Effector memory CD8-positive, alpha-beta T cell (primary cell): Measurements from ENCODE around the gene EVA1C.
"Not testable (repeated sequence)": the region's sequence is repeated elsewhere in the genome, so short reads cannot be mapped to it uniquely, and the experiment has no call there.

Experiments
- ATAC-seq: fragments of 150-1000 bp; cut with Tn5 transposase; replicated peaks from 2 replicates; pipeline ENCODE4 v1.10.0; 2021; ENCODE audit warnings: mild to moderate bottlenecking, moderate library complexity
- DNase-seq, 3 experiments: peaks; one replicate each; pipeline ENCODE4 v3.0.0; 2021
- H3K27ac Mint-ChIP-seq, 2 donors: one replicate each; pipeline ENCODE4 v1.8.0; 2022; ENCODE audit warnings: mild to moderate bottlenecking in 2 of 2, mixed read lengths in 2 of 2, moderate library complexity in 2 of 2
- H3K27me3 Mint-ChIP-seq, 2 donors: one replicate each; pipeline ENCODE4 v1.8.0; 2022; ENCODE audit warnings: mixed read lengths in 2 of 2
- H3K36me3 Mint-ChIP-seq: one replicate; pipeline ENCODE4 v1.8.0; 2022; ENCODE audit warnings: mild to moderate bottlenecking, moderate library complexity, mixed read lengths; ENCODE audit not compliant: insufficient read depth
- H3K4me1 Mint-ChIP-seq, 2 donors: one replicate each; pipeline ENCODE4 v1.8.0; 2022; ENCODE audit warnings: low read depth in 2 of 2, mixed read lengths in 2 of 2
- H3K4me3 Mint-ChIP-seq, 2 donors: one replicate each; pipeline ENCODE4 v1.8.0; 2022; ENCODE audit warnings: mild to moderate bottlenecking in 2 of 2, mixed read lengths in 2 of 2, moderate library complexity in 2 of 2
- H3K9me3 Mint-ChIP-seq, 2 donors: one replicate each; pipeline ENCODE4 v1.8.0; 2022; ENCODE audit warnings: mixed read lengths in 2 of 2

EVA1C gene

DNA sequence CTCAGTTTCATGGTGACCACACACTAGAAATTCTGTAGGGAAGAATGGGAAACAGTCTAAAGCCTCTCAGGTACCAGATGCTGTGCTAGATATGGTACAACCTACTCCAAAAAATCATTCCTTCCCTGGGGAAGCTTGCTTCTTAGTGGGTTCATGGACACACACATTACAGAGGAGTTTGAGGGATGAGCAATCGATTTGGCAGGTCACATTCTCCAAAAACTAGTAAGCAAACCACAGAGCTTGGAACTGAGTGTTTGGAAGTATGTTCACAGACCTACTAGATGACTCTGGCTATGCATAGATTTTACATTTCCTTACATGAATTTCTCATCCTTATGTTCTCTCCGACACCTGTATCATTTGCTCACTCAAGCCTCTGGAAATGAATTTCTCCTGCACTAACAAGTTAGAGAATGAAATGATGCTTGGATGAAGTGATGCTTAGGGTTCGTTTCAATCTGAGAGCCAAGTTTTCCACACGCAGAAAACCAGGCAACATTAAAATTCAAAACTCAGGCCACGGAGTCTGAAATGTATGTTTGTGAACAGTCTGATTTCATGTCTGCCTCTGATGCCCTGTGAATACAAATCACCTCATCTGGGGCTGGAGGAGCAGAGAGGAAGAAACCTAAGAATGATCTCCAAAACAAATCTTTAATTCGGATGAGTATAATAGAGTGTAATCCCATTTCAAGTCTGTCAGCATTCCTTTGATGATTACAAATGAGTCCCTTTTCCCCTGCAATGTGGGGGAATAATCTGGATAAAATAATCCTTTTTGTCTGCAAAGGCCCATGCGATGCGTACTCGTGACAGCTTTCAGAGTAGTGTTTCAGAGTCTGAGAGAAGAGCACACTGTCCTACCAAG is 11.0 kb downstream of the EVA1C start:
- DNase-seq, result no peak
- no peak overlapping the region for H3K4me3 Mint-ChIP-seq
- H3K27ac Mint-ChIP-seq, result no peak overlapping the region
- H3K4me1 Mint-ChIP-seq, result peaks cover 3 to 8% of the 10 kb centered on the region in 2 donors
- H3K36me3 Mint-ChIP-seq, result peaks cover 9% of the 10 kb centered on the region
- no peaks in the 10 kb centered on the region for H3K9me3 Mint-ChIP-seq
- H3K27me3 Mint-ChIP-seq, result no peaks in the 10 kb centered on the region
- ATAC-seq, result no peak

- Mint-ChIP-seq H3K4me1 (peaks cover 3 to 8% of the 10 kb centered on the region in 2 donors), H3K36me3 (peaks cover 9% of the 10 kb centered on the region), H3K9me3 (no peaks in the 10 kb centered on the region), H3K27me3 (no peaks in the 10 kb centered on the region), H3K27ac (peak overlapping the region in 1 of 2 donors; percentile 75), H3K4me3 (no peak overlapping the region)
- no peak for DNase-seq
- no peak for ATAC-seq
These were observed 11.7 kb downstream of the EVA1C start for GRCh38 chr21:32424191-32424535.

DNA sequence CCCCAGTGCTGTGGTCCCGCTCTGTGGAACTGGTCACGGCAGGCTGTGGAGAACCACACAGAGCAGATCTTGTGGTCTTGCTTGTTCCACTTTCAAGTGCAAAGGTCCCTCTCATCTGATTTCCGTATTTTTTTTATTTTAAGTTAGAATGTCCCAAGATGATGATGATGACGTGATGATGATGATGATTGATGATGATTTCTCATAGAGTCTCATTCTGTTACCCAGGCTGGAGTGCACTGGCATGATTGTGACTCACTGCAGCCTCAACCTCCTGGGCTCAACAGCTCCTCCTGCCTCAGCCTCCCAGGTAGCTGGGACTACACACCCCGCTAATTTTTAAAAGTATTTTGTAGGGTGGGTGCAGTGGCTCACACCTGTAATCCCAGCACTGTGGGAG is 12.2 kb downstream of the EVA1C start:
- no peaks in the 10 kb centered on the region for H3K9me3 Mint-ChIP-seq
- H3K27me3 Mint-ChIP-seq, result no peaks in the 10 kb centered on the region
- no peak overlapping the region for H3K4me3 Mint-ChIP-seq
- H3K36me3 Mint-ChIP-seq, result peaks cover 10% of the 10 kb centered on the region
- H3K4me1 Mint-ChIP-seq, result peaks cover 3 to 8% of the 10 kb centered on the region in 2 donors
- no peak for ATAC-seq
- DNase-seq, result no peak
- peak overlapping the region in 1 of 2 donors; percentile 75 for H3K27ac Mint-ChIP-seq

GRCh38 chr21:32425628-32426027 is 13.1 kb downstream of the EVA1C start:
- Mint-ChIP-seq H3K27ac (no peak overlapping the region), H3K27me3 (no peaks in the 10 kb centered on the region), H3K9me3 (peaks cover 0 to 2% of the 10 kb centered on the region in 2 donors), H3K4me3 (no peak overlapping the region), H3K36me3 (peaks cover 12% of the 10 kb centered on the region), H3K4me1 (peaks cover 5 to 10% of the 10 kb centered on the region in 2 donors)
- DNase-seq (no peak), ATAC-seq (no peak)

DNA sequence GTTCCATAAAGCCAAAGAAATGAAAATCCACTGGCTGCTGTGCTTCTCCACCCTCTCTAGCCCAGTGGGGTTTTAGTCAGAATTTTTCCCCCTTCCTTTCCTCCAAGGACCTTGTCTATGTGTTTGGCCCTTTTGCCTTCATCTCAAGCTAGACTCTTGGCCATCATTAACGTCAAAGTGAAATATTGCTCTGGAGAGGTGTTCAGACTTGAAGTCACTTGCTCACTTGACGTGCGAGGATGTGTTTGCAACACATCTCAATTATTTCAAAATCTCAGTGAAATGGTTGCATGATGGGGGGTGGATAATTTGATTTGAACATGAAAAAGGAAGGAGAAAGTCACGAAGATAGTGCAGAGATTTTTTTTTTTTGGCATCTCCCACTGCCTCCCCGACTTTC is 13.6 kb downstream of the EVA1C start:
- DNase-seq (no peak), ATAC-seq (no peak)
- Mint-ChIP-seq H3K4me1 (peaks cover 5 to 10% of the 10 kb centered on the region in 2 donors), H3K27ac (no peak overlapping the region), H3K27me3 (no peaks in the 10 kb centered on the region), H3K4me3 (no peak overlapping the region), H3K9me3 (peaks cover 0 to 2% of the 10 kb centered on the region in 2 donors), H3K36me3 (peaks cover 12% of the 10 kb centered on the region)

GRCh38 chr21:32426592-32427051 is 14.1 kb downstream of the EVA1C start:
- DNase-seq (no peak), ATAC-seq (no peak)
- no peaks in the 10 kb centered on the region for H3K27me3 Mint-ChIP-seq
- H3K27ac Mint-ChIP-seq, result no peak overlapping the region
- H3K4me1 Mint-ChIP-seq, result peaks cover 6 to 10% of the 10 kb centered on the region in 2 donors
- peaks cover 12% of the 10 kb centered on the region for H3K36me3 Mint-ChIP-seq
- peaks cover 0 to 2% of the 10 kb centered on the region in 2 donors for H3K9me3 Mint-ChIP-seq
- H3K4me3 Mint-ChIP-seq, result no peak overlapping the region

DNA sequence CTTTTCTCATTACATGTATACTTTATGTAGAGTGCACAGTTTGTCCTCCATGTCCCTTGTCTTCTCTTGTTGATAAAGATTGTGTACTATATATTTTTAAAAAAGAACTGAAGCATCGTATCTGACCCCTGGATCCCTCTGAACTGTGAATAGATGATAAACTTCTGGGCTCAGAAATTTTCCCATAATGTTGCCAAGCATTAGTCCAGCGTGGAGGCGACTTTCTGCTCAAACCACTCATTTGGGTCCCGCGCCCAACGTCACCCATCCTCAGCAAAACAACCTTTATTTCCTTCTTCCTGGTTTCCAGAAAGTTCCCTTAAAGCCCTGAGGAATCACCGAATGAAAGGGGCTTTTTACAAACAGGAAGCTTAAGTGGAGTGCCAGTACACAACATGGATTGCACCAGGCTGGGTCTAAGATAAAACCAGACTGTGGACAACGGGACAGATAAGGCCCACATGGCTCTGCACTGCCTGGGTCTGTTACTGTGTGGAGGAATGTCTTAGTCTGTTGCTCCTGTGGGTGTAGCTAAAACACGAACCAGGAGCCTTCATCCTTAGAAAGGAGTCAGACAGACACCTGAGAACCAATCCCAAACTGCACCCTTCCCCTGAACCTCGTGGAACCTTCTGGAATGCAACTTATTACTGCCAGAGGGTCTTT is 15.6 kb downstream of the EVA1C start:
- DNase-seq (no peak), ATAC-seq (no peak)
- H3K27ac Mint-ChIP-seq, result peak overlapping the region in 1 of 2 donors; percentile 54
- H3K27me3 Mint-ChIP-seq, result no peaks in the 10 kb centered on the region
- peaks cover 7 to 9% of the 10 kb centered on the region in 2 donors for H3K4me1 Mint-ChIP-seq
- no peak overlapping the region for H3K4me3 Mint-ChIP-seq
- peaks cover 12% of the 10 kb centered on the region for H3K36me3 Mint-ChIP-seq
- H3K9me3 Mint-ChIP-seq, result peaks cover 0 to 2% of the 10 kb centered on the region in 2 donors

DNA sequence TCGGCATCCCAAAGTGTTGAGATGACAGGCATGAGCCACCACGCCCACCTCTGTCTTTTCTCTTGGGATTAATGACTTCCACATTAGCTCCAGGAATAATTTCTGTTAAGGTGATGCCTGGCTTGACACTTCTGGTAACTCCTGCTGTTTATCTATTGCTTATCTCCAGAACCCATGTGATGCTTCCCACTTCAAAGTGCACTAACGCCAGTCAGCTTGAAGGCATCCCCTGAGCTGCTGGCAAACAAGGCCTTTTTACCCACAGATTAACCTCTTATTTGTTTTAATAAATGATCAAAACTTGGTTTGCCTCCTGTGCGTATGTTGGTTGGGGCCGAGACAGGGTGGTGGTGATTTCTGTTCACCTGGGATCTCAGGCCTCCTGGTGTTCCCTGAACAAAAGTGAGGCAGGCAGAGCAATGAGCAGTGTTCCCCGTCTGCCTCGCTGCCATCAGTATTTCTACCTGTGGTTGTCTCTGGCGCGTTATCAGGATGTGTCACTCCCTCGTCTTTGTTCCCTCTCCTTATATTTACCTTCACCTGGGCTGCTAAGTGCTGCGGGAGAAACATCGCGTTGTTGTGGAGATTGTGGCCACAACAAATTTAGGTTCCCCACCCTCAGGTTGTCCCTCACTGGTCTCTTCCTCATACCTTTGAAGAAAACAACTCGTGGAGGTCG is 20.6 kb downstream of the EVA1C start:
- H3K27ac Mint-ChIP-seq, H3K27me3 Mint-ChIP-seq: not testable (repeated sequence)

DNA sequence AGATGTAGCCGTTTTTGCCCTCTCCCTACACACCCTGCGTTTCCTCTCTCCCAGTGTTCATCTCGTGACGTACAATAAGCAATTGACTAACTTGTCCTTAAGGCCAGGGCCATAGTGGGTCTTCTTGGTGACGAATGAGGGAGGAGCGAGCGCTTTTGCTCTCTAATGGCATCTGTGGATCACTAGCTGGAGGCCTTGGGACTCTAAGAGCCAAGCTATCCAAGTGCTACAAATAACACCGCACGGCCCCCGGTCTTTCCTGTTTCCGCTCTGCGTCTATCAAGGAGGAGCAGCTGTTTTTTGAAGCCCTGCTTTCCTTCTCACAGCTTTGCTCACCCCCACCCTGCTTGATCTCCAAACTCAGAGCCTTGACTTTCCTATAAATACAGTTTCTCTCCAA is 25.2 kb downstream of the EVA1C start:
- H3K9me3 Mint-ChIP-seq, result no peaks in the 10 kb centered on the region
- H3K36me3 Mint-ChIP-seq, result peaks cover 14% of the 10 kb centered on the region
- DNase-seq, result no peak
- H3K27ac Mint-ChIP-seq, result peak overlapping the region; percentile 81 to 86
- H3K4me1 Mint-ChIP-seq, result peaks cover 22 to 29% of the 10 kb centered on the region in 2 donors
- no peaks in the 10 kb centered on the region for H3K27me3 Mint-ChIP-seq
- ATAC-seq, result no peak
- H3K4me3 Mint-ChIP-seq, result no peak overlapping the region

More for the DNA sequence above, 20.6 kb downstream of the EVA1C start:
- Mint-ChIP-seq H3K36me3 (peaks cover 15% of the 10 kb centered on the region), H3K4me1 (peaks cover 24 to 32% of the 10 kb centered on the region in 2 donors)
- DNase-seq, H3K9me3 Mint-ChIP-seq, ATAC-seq, H3K4me3 Mint-ChIP-seq: not testable (repeated sequence)

DNA sequence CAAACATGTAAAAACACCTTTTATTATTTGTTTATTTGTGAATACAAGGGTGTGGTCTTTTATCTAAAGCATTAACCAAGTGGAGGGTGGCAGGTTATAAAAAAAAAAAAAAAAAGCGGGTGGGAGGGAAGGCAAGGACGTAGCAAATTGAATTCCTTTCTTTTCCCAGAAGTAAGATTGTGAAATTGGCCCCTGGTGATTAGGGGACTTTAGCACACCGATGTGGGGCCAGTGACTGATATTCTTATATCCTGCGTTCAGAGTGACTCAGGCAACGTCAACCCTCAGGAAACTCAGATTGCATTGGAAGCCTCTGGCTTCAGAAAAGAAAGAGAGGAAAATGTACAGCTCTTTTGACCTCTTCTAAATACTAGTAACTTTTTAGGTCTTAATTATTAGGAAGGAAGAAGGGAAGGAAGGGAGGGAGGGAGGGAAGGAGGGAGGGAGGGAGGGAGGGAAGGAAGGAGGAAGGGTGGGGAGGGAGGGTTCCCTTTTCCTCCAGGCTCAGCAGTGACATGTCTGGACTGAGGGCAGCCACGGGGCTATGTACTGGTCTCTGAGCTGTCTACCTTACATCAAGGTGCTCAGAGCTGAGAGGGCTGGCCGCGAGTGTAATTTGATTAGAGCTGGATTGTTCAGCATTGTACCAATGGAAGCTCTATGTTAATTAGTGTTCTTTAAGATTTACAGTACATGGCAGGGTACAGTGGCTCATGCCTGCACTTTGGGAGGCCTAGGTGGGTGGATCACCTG is 30.2 kb downstream of the EVA1C start:
- peaks cover 4 to 13% of the 10 kb centered on the region in 2 donors for H3K4me1 Mint-ChIP-seq
- no peak overlapping the region for H3K4me3 Mint-ChIP-seq
- no peak overlapping the region for H3K27ac Mint-ChIP-seq

GRCh38 chr21:32445101-32445500 is 32.6 kb downstream of the EVA1C start:
- Mint-ChIP-seq H3K36me3 (peaks cover 3% of the 10 kb centered on the region), H3K4me3 (no peak overlapping the region), H3K9me3 (peaks cover 0 to 2% of the 10 kb centered on the region in 2 donors), H3K27ac (no peak overlapping the region), H3K27me3 (no peaks in the 10 kb centered on the region), H3K4me1 (peaks cover 13 to 16% of the 10 kb centered on the region in 2 donors)
- ATAC-seq, result no peak
- DNase-seq, result no peak

More for the DNA sequence above, 30.2 kb downstream of the EVA1C start:
- Mint-ChIP-seq H3K27me3 (no peaks in the 10 kb centered on the region), H3K9me3 (peaks cover 0 to 2% of the 10 kb centered on the region in 2 donors), H3K36me3 (peaks cover 3% of the 10 kb centered on the region)
- DNase-seq (no peak), ATAC-seq (no peak)

DNA sequence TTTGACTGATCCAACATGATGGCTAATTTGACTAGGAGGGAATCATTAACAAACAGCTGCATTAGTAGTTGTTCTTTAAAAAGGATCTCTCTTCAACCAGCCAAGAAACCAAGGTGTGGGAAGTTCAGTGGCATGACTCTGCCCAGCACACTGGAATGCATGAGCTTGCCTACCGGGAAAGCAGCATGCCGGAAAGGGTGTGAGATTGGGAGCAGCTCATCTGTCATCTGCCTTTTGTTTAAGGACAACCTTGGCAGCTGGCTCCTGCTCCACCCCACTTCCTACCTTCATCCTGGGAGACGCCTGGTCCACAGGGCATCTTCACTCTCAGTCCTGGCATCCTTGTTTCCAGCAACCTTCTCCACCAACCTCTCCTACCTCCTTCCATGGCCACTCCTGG is 33.9 kb downstream of the EVA1C start:
- not testable (repeated sequence) for H3K4me3 Mint-ChIP-seq, H3K9me3 Mint-ChIP-seq, ATAC-seq, DNase-seq, H3K27me3 Mint-ChIP-seq, H3K36me3 Mint-ChIP-seq
- peak overlapping the region; percentile 14 to 44 for H3K27ac Mint-ChIP-seq
- H3K4me1 Mint-ChIP-seq, result peaks cover 16 to 17% of the 10 kb centered on the region in 2 donors

- no peaks in the 10 kb centered on the region for H3K36me3 Mint-ChIP-seq
- no peak for ATAC-seq
- H3K4me3 Mint-ChIP-seq, result no peak overlapping the region
- peaks cover 18 to 22% of the 10 kb centered on the region in 2 donors for H3K4me1 Mint-ChIP-seq
- no peak for DNase-seq
- H3K9me3 Mint-ChIP-seq, result peaks cover 0 to 2% of the 10 kb centered on the region in 2 donors
- H3K27me3 Mint-ChIP-seq, result no peaks in the 10 kb centered on the region
- H3K27ac Mint-ChIP-seq, result peak overlapping the region; percentile 14 to 86
These were observed 34.7 kb downstream of the EVA1C start for GRCh38 chr21:32447224-32447623.
